HepG2 (cell line): ENCODE measurements around the gene SYNJ2. TPM values are rescaled to one million over a fixed set of nuclear protein-coding genes. Genes with fewer than 3 reads are reported as not detected.

Experiments
- AKAP8 ChIP-seq: sonication (generic); formaldehyde crosslinking; IDR thresholded peaks from 2 replicates; pipeline ENCODE4 v1.5.1; 2020; ENCODE audit warnings: mild to moderate bottlenecking, missing genetic modification reagents
- ARID2 ChIP-seq: sonication (generic); formaldehyde crosslinking; IDR thresholded peaks from 2 replicates; pipeline ENCODE4 v1.8.1; 2022; ENCODE audit warnings: mild to moderate bottlenecking, missing genetic modification reagents, borderline replicate concordance
- GMEB2 ChIP-seq: IDR thresholded peaks from 2 replicates; pipeline ENCODE4 v1.6.1; 2016; ENCODE audit warnings: missing biosample characterization, missing genetic modification reagents, low read depth
- HDAC2 ChIP-seq: sonication (generic); formaldehyde crosslinking; IDR thresholded peaks from 2 replicates; pipeline ENCODE4 v1.4.0; 2020; ENCODE audit warnings: missing genetic modification reagents
- KLF11 ChIP-seq: IDR thresholded peaks from 2 replicates; pipeline ENCODE4 v1.6.1; 2016; ENCODE audit warnings: missing compliant biosample characterization
- PRDM4 ChIP-seq: sonication (generic); formaldehyde crosslinking; IDR thresholded peaks from 2 replicates; pipeline ENCODE4 v1.9.0; 2021; ENCODE audit warnings: missing genetic modification reagents, borderline replicate concordance
- RAD51 ChIP-seq: fragments of 450-650 bp; IDR thresholded peaks from 2 replicates; pipeline ENCODE4 v1.6.1; 2016; ENCODE audit warnings: borderline replicate concordance
- REL ChIP-seq: sonication (generic); formaldehyde crosslinking; conservative IDR thresholded peaks from 2 replicates; pipeline ENCODE4 v1.8.0; 2022; ENCODE audit warnings: mild to moderate bottlenecking, missing genetic modification reagents, moderate library complexity
- RXRA ChIP-seq: sonication (generic); formaldehyde crosslinking; IDR thresholded peaks from 2 replicates; pipeline ENCODE4 v1.5.1; 2020; ENCODE audit warnings: missing genetic modification reagents
- SMYD3 ChIP-seq: sonication (generic); formaldehyde crosslinking; IDR thresholded peaks from 2 replicates; pipeline ENCODE4 v1.8.1; 2023; ENCODE audit warnings: mild to moderate bottlenecking, missing genetic modification reagents
- ZBTB20 ChIP-seq: sonication (generic); formaldehyde crosslinking; IDR thresholded peaks from 2 replicates; pipeline ENCODE4 v1.8.1; 2023; ENCODE audit warnings: missing genetic modification reagents, low read depth, mild to moderate bottlenecking, borderline replicate concordance
- ZNF207 ChIP-seq: fragments of 450-650 bp; IDR thresholded peaks from 2 replicates; pipeline ENCODE4 v1.6.1; 2016; ENCODE audit warnings: antibody characterized with exemption, borderline replicate concordance
- ZNF263 ChIP-seq: sonication (generic); formaldehyde crosslinking; IDR thresholded peaks from 2 replicates; pipeline ENCODE4 v1.4.0; 2020; ENCODE audit warnings: missing genetic modification reagents
- ZNF501 ChIP-seq: sonication (generic); formaldehyde crosslinking; IDR thresholded peaks from 2 replicates; pipeline ENCODE4 v1.5.1; 2020; ENCODE audit warnings: mild to moderate bottlenecking, moderate library complexity, missing genetic modification reagents
- ZNF546 ChIP-seq: sonication (generic); formaldehyde crosslinking; conservative IDR thresholded peaks from 2 replicates; pipeline ENCODE4 v1.8.1; 2023; ENCODE audit warnings: mild to moderate bottlenecking, missing genetic modification reagents
- ZNF564 ChIP-seq: sonication (generic); formaldehyde crosslinking; IDR thresholded peaks from 2 replicates; pipeline ENCODE4 v1.8.1; 2023; ENCODE audit warnings: mild to moderate bottlenecking, missing genetic modification reagents
- polyA plus RNA-seq, 8 experiments: library from polyadenylated mRNA; depleted of rRNA in 3 of 8; stranded (reverse) in 7 of 8; unstranded in 1 of 8; fragments of >200 nt; fragmentation: Illumina TruSeq in 4 of 8; extraction: Trizol in 4 of 8; gene quantifications; 2 replicates each; pipeline versions ENCODE4 v1.2.1 to v1.2.3, GENCODE V29; 2011 to 2016; ENCODE audit warnings: low read depth in 4 of 8, missing spikeins in 1 of 8, mixed read lengths in 1 of 8; ENCODE audit not compliant: insufficient read depth in 1 of 8
- total RNA-seq, 5 experiments: library from RNA; depleted of rRNA; stranded (reverse); fragments of >200 nt; fragmentation: Illumina TruSeq; extraction: Trizol; gene quantifications; 2 replicates each; pipeline ENCODE4 v1.2.3, GENCODE V29; 2016; ENCODE audit warnings: low read depth in 1 of 5
- TF ChIP-seq, protein P1 (sequence below), 2 experiments: fragments of 450-650 bp in 1 of 2; sonication (generic) in 1 of 2; formaldehyde crosslinking; IDR thresholded peaks; 2 replicates each; pipeline versions ENCODE4 v1.5.0 to v1.8.0; 2020 to 2022; ENCODE audit warnings: mild to moderate bottlenecking in 1 of 2, missing genetic modification reagents in 1 of 2
- TF ChIP-seq, protein P2 (sequence below): sonication (generic); formaldehyde crosslinking; IDR thresholded peaks from 2 replicates; pipeline ENCODE4 v1.4.0; 2020; ENCODE audit warnings: mild to moderate bottlenecking, low read depth, missing genetic modification reagents

The SYNJ2 gene
- total and polyA plus RNA-seq, 2 of the 13 experiments (the other 11 are each of a cell fraction or from before 2014, with no cell fraction given), result 39.1 to 57.6 TPM

GRCh38 chr6:157983406-157984119, 1.9 kb downstream of the SYNJ2 start (continued):
- TF ChIP-seq GMEB2 (CRISPR knock-in tag), result no peak
- TF ChIP-seq ARID2, result no peak
- 0 out of 2 replicates have a peak, but pooled peaks have one; percentile 7 for TF ChIP-seq SMYD3 (CRISPR knock-in tag)
- TF ChIP-seq ZNF263 (CRISPR knock-in tag), result no peak
- no peak for TF ChIP-seq ZNF207
- no peak for TF ChIP-seq ZBTB20 (CRISPR knock-in tag)
- TF ChIP-seq RAD51, result no peak
- no peak for TF ChIP-seq HDAC2
- 0 out of 2 replicates have a peak, but pooled peaks have one; percentile 8 for TF ChIP-seq ZNF501 (CRISPR knock-in tag)
- 0 out of 2 replicates have a peak, but pooled peaks have one; percentile 8 for TF ChIP-seq KLF11 (CRISPR knock-in tag)
- no peak for TF ChIP-seq ZNF564
- TF ChIP-seq AKAP8 (CRISPR knock-in tag), result peak; percentile 32; the same call in 1 of the 2 replicates
- no peak for TF ChIP-seq ZNF546 (CRISPR knock-in tag)
- no peak for TF ChIP-seq RXRA
- TF ChIP-seq PRDM4 (CRISPR knock-in tag), result no peak
- TF ChIP-seq, protein P1, sequence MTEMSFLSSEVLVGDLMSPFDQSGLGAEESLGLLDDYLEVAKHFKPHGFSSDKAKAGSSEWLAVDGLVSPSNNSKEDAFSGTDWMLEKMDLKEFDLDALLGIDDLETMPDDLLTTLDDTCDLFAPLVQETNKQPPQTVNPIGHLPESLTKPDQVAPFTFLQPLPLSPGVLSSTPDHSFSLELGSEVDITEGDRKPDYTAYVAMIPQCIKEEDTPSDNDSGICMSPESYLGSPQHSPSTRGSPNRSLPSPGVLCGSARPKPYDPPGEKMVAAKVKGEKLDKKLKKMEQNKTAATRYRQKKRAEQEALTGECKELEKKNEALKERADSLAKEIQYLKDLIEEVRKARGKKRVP (CRISPR knock-in tag; IDR thresholded peaks at IDR 0.05), result no peak
- TF ChIP-seq REL (CRISPR knock-in tag), result no peak
- TF ChIP-seq, protein P2, sequence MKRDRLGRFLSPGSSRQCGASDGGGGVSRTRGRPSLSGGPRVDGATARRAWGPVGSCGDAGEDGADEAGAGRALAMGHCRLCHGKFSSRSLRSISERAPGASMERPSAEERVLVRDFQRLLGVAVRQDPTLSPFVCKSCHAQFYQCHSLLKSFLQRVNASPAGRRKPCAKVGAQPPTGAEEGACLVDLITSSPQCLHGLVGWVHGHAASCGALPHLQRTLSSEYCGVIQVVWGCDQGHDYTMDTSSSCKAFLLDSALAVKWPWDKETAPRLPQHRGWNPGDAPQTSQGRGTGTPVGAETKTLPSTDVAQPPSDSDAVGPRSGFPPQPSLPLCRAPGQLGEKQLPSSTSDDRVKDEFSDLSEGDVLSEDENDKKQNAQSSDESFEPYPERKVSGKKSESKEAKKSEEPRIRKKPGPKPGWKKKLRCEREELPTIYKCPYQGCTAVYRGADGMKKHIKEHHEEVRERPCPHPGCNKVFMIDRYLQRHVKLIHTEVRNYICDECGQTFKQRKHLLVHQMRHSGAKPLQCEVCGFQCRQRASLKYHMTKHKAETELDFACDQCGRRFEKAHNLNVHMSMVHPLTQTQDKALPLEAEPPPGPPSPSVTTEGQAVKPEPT, result no peak
